ENCODE results near the gene RICTOR. TPM values are rescaled to one million over a fixed set of nuclear protein-coding genes. Genes with fewer than 3 reads are reported as not detected.

Gene RICTOR
- total and polyA plus RNA-seq, 10 donors = 6.3 to 70.9 (median 58.5) TPM

DNA sequence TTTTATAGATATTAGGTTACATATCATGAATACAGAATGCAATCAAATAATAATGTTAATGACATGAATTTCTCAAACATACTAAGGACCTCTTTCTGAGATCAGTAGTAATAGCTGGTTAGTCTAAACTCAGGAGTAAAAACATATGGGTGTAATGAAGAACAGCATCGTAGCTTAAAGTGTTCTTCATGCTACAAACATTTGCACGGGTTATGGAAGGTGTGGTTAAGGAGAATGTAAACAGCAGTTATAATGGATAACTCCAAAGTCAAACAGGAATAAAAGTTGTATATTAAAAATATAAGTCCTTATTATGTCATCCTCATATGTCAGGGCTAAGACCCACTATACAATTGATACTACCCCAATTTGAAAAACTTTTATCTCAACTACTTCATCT, 112.5 kb downstream of the RICTOR start:
- Histone ChIP-seq H3K36me3 (peaks cover 0 to 100% (median 74%) of the 10 kb centered on the region in 6 donors), H3K4me3 (no peak overlapping the region), H3K27ac (no peak overlapping the region), H3K27me3 (replicated peaks in 1 of 7) (no peaks in the 10 kb centered on the region), H3K4me1 (no peaks in the 10 kb centered on the region), H3K9me3 (no peaks in the 10 kb centered on the region)
- intact Hi-C loops (cut with DNase I; ENCODE audit: low total_unique reads) = no loop called here
- no peak for TF ChIP-seq POLR2A (IDR thresholded peaks at IDR 0.05)
- no peak for TF ChIP-seq POLR2AphosphoS5 (IDR thresholded peaks at IDR 0.05)
- TF ChIP-seq, protein P1, sequence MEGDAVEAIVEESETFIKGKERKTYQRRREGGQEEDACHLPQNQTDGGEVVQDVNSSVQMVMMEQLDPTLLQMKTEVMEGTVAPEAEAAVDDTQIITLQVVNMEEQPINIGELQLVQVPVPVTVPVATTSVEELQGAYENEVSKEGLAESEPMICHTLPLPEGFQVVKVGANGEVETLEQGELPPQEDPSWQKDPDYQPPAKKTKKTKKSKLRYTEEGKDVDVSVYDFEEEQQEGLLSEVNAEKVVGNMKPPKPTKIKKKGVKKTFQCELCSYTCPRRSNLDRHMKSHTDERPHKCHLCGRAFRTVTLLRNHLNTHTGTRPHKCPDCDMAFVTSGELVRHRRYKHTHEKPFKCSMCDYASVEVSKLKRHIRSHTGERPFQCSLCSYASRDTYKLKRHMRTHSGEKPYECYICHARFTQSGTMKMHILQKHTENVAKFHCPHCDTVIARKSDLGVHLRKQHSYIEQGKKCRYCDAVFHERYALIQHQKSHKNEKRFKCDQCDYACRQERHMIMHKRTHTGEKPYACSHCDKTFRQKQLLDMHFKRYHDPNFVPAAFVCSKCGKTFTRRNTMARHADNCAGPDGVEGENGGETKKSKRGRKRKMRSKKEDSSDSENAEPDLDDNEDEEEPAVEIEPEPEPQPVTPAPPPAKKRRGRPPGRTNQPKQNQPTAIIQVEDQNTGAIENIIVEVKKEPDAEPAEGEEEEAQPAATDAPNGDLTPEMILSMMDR (IDR thresholded peaks at IDR 0.05 in 8 of 11, conservative IDR thresholded peaks at IDR 0.05 in 3 of 11) = no peak
- no peak for DNase-seq
- 98 to 100% (median 99%) methylated on average over 2 of the region's 2 CpGs for WGBS, 5 donors

DNA sequence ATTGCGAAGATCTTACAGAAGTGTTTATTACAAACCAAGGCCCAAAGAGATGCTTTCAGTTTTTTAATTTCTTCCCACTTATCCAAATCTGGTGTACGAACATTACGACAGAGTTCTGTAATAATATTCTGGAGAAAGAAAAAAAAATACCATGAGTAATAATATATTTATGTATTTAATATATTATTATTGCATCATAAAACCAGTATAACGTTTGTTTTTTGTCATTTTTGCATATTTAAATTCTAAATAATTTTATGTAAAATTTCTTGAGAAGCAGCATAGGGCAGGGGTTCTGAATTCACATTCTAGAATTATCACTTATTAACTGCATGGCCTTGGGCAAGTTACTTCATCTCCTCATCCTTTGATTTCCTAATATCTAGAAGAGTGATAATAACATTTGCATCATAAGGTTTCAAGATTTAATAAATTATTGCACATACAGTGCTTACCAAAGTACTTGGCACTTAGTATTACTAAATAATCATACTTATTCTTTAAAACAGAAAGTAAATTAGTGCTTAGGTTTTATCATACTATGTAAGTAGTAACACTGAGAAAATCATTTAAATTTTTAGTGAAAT, 120.7 kb downstream of the RICTOR start:
- peaks cover 3 to 100% (median 88%) of the 10 kb centered on the region in 6 donors for H3K36me3 ChIP-seq
- H3K27me3 ChIP-seq (replicated peaks in 1 of 7) = no peaks in the 10 kb centered on the region
- no peak overlapping the region for H3K4me3 ChIP-seq
- H3K9me3 ChIP-seq = no peaks in the 10 kb centered on the region
- no peak overlapping the region for H3K27ac ChIP-seq
- no peak for DNase-seq
- H3K4me1 ChIP-seq = no peaks in the 10 kb centered on the region
- intact Hi-C loops (cut with DNase I; ENCODE audit: low total_unique reads) = no loop called here
- WGBS, 5 donors = 90 to 99% (median 93%) methylated on average over 4 of the region's 4 CpGs
- TF ChIP-seq POLR2AphosphoS5 (IDR thresholded peaks at IDR 0.05) (no peak), POLR2A (IDR thresholded peaks at IDR 0.05) (no peak)
- TF ChIP-seq, protein P1 (IDR thresholded peaks at IDR 0.05 in 8 of 11, conservative IDR thresholded peaks at IDR 0.05 in 3 of 11) = no peak

DNA sequence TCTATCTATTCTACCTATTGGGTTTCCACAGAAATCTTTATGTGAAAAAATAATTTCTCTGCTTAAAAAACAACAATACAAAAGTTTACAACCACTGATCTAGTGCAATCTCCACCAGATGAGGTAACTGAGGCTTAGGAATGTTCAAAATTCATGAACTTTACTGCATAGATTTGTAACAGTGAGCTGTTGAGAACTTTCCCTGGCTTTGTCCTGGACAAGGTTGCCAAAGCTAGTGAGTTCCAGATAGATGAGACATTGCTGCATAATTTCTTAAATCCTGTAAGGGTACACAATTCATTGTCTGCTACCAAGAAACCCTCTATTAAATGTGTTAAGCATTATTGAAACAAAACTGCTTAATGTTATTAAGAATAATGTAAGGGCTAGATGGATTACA, 125.7 kb downstream of the RICTOR start:
- no peaks in the 10 kb centered on the region for H3K9me3 ChIP-seq
- no peak overlapping the region for H3K4me3 ChIP-seq
- H3K27me3 ChIP-seq (replicated peaks in 1 of 7) = no peaks in the 10 kb centered on the region
- H3K36me3 ChIP-seq = peaks cover 0 to 100% (median 78%) of the 10 kb centered on the region in 6 donors
- H3K4me1 ChIP-seq = no peaks in the 10 kb centered on the region
- DNase-seq = no peak
- TF ChIP-seq POLR2A (IDR thresholded peaks at IDR 0.05) = no peak
- intact Hi-C loops (cut with DNase I; ENCODE audit: low total_unique reads) = no loop called here
- no peak overlapping the region for H3K27ac ChIP-seq

DNA sequence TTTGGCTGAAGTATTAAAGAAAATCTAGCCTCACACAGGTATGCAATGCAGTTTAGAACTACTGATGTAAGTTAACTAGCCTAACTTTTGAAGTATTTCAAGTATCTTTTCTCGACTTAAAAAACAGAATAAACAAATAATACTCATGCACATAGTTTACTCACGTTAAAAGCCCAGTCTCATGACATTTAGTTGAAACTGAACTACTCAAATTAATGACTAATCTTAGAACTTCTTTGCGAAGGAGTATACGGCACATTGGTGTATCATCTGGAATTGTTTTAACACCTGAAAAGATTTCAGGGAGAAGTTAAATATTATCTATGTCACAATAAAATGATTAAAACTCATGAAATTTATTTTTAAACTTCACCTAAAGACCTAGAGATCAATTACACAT, 129.9 kb downstream of the RICTOR start:
- Histone ChIP-seq H3K4me1 (no peaks in the 10 kb centered on the region), H3K27me3 (replicated peaks in 1 of 7) (no peaks in the 10 kb centered on the region), H3K36me3 (peaks cover 0 to 99% (median 66%) of the 10 kb centered on the region in 6 donors), H3K27ac (no peak overlapping the region), H3K9me3 (no peaks in the 10 kb centered on the region), H3K4me3 (no peak overlapping the region)
- TF ChIP-seq, protein P1 (IDR thresholded peaks at IDR 0.05 in 8 of 11, conservative IDR thresholded peaks at IDR 0.05 in 3 of 11) = no peak
- TF ChIP-seq POLR2AphosphoS5 (IDR thresholded peaks at IDR 0.05) = no peak
- TF ChIP-seq POLR2A (IDR thresholded peaks at IDR 0.05) = no peak
- intact Hi-C loops (cut with DNase I; ENCODE audit: low total_unique reads) = no loop called here
- WGBS, 5 donors = 91 to 95% (median 94%) methylated on average over 4 of the region's 4 CpGs
- DNase-seq = no peak

DNA sequence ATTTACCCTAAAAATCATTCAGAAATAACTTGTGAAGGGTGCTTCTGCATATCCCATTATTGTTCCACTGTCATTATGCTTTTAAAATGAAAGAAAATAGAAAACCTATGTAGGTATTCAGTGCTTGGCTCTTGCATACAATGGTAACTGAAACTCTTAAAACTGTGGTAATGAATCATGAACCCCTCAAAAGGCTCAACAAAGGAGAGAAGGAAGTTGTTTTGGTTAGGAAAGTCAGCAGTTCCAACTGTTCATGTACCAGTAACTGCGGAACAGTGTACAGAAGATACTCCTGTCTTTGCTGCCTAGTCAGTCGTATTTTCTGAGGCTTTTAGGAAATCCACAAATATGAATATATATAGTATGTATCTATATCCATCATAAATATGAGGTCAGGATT, 132.3 kb downstream of the RICTOR start:
- H3K4me1 ChIP-seq = no peaks in the 10 kb centered on the region
- no peaks in the 10 kb centered on the region for H3K9me3 ChIP-seq
- no peak for DNase-seq
- no peaks in the 10 kb centered on the region for H3K27me3 ChIP-seq (replicated peaks in 1 of 7)
- intact Hi-C loops (cut with DNase I; ENCODE audit: low total_unique reads) = no loop called here
- WGBS, 5 donors = 93 to 100% (median 97%) methylated on average over 2 of the region's 2 CpGs
- H3K4me3 ChIP-seq = no peak overlapping the region
- peaks cover 0 to 99% (median 63%) of the 10 kb centered on the region in 6 donors for H3K36me3 ChIP-seq
- TF ChIP-seq POLR2A (IDR thresholded peaks at IDR 0.05) = no peak
- TF ChIP-seq, protein P1 (IDR thresholded peaks at IDR 0.05 in 8 of 11, conservative IDR thresholded peaks at IDR 0.05 in 3 of 11) = no peak
- no peak for TF ChIP-seq POLR2AphosphoS5 (IDR thresholded peaks at IDR 0.05)
- H3K27ac ChIP-seq = no peak overlapping the region

All from spleen (tissue), 11 donors.